Head of caudate nucleus (tissue), 42 donors: ENCODE data around the gene HTT.
A peak's percentile ranks its signal among the peaks of the same experiment; 100 is the strongest.

Source experiments
- DNase-seq, 42 donors: peaks; one replicate each; pipeline versions ENCODE4 v3.0.0 to v3.0.0-alpha.2; 2020 to 2021; ENCODE audit warnings: mixed read lengths in 7 of 42
- intact Hi-C: fragments of 100-400 bp; cut with DNase I; formaldehyde crosslinking; loops from one replicate; pipeline ENCODE4 v1.15.0; 2022

The HTT gene

GRCh38 chr4:3262208-3263052, 187.9 kb downstream of the HTT start:
- peak in 16 of 42 donors; percentile 1 to 35 (median 8) for DNase-seq
- intact Hi-C loops, result no loop called here

GRCh38 chr4:3263053-3263875, 188.8 kb downstream of the HTT start:
- peak in 15 of 42 donors; percentile 1 to 28 (median 7) for DNase-seq

DNA sequence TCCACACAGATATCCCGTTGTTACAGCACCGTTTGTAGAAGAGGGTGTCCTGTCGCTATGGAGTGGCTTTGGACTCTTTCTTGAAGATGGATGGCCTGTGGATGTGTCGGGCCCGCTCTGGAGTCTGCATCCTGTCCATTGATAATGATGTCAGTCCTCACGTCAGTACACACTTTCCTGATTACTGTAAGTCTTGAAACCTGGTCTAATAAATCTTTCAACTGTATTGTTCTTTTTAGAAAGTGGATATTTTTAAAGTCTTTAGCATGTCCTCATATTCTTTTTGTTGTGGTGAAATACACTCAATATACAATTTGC, 189.4 kb downstream of the HTT start:
- peak in 4 of 42 donors; percentile 1 to 21 (median 6) for DNase-seq
- intact Hi-C loops, result no loop called here

More at GRCh38 chr4:3263053-3263875, 188.8 kb downstream of the HTT start:
- intact Hi-C loops, result no loop called here

- peak in 9 of 42 donors; percentile 0 to 28 (median 7) for DNase-seq
- intact Hi-C loops, result no loop called here
Observed at GRCh38 chr4:3266076-3266475, 191.6 kb downstream of the HTT start.

- DNase-seq, result peak in 11 of 42 donors; percentile 2 to 40 (median 9)
- intact Hi-C loops, result no loop called here
Observed at GRCh38 chr4:3267576-3268394, 193.3 kb downstream of the HTT start.

DNA sequence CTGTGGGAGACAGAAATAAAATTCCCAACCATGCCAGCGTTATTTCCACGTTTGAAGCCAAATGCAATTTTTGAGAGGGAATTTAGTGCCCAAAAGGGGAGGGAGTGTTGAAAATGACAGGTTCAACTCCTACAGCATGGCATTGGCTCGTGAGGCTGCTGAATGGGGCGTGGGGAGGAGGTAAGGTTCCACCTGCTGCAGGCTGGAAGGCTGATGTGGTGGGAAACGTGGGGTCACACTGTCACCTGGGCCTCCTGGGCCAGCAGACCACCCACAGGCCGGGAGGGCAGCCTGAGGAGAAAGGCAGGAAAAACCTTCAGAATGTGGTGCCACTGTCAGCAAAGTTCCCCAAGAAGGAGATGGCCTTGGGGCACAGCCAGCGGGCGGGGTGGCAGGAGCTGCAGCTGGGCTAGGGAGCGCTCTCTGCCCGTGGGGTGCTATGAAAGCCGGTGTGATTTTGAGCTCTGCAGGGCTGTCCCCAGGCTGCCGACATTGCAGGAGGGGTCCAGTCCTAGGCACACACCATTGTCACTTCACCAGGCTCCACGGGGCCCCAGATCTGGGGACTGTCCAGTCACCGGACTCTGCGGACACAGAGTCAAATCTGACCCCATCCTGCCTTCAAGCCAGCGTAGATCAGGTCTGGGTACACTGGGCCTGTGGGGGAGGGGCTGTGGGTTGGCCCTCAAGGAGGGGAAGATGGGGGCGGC, 194.1 kb downstream of the HTT start:
- intact Hi-C loops, result no loop called here
- peak in 9 of 42 donors; percentile 2 to 35 (median 6) for DNase-seq

- intact Hi-C loops, result no loop called here
- DNase-seq, result peak in 9 of 42 donors; percentile 8 to 43 (median 18)
Observed at GRCh38 chr4:3269105-3269927, 194.8 kb downstream of the HTT start.

GRCh38 chr4:3269991-3270611, 195.6 kb downstream of the HTT start:
- intact Hi-C loops, result no loop called here
- peak in 19 of 42 donors; percentile 11 to 65 (median 48) for DNase-seq

- peak in 7 of 42 donors; percentile 0 to 39 (median 8) for DNase-seq
- intact Hi-C loops, result no loop called here
Observed at GRCh38 chr4:3271131-3271530, 196.7 kb downstream of the HTT start.

DNA sequence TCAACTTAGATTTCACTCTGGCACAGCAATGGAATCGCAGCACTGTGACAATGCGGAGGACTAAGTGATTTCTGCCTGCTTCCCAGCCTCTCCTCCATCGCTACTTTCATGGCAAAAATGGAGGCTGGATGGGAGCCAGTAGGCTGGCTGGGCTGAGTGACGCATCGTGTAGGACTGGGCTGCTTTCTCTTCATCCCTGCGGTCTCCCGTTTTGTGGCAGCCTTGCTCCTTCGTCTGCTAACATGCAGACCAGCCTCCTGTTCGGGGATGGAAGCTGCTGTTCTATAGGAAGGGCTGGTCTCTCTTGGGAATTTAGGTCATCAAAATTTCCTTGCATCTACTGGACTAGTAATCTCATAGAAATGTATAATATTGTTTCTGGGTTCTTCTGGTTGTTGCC, 202.5 kb downstream of the HTT start:
- intact Hi-C loops, result no loop called here
- peak in 33 of 42 donors; percentile 17 to 84 (median 54) for DNase-seq

- intact Hi-C loops, result no loop called here
Observed at GRCh38 chr4:3280466-3280865, 206.0 kb downstream of the HTT start.

DNA sequence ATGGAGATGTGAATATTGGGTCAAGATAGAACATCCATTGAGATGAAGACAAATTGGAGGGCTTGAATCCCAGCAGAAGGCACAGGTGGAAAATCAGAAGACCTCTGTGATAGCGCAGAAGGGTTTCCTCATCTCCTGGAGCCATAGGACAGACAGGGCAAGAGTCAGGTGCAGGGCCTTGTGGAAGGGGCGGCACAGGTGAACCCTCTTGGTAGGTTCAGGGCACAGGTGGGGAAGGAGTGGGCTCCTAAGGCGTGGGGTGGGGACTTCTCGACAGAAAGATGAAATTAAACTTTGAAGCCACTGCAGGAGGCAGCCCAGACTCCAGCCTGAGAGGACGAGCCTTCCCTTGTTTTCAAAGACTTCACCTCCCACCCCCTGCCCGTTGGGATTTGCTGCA, 209.0 kb downstream of the HTT start:
- DNase-seq, result peak in 2 of 42 donors; percentile 0 to 7
- intact Hi-C loops, result no loop called here

More at GRCh38 chr4:3280466-3280865, 206.0 kb downstream of the HTT start:
- DNase-seq, result peak in 5 of 42 donors; percentile 2 to 22 (median 10)

DNA sequence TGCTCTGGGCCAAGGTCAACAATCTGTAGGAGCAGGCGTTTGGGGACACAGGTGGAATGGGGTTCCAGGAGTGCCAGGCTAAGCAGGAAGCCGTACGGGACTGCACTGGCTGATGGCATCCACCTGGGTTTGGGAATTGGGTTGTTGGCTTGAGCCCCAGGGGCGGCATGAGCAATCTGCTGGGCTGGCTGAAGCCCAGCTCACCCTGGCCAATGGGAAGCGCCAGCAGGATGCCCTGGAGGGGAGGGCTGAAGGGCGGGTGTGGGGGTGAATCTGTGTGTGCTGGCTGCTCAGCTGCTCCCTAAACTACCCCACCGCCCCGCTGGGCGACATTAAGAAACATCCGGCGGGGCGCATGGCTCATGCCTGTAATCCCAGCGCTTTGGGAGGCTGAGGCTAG, 209.4 kb downstream of the HTT start:
- DNase-seq, result peak in 11 of 42 donors; percentile 3 to 37 (median 19)
- intact Hi-C loops, result no loop called here

DNA sequence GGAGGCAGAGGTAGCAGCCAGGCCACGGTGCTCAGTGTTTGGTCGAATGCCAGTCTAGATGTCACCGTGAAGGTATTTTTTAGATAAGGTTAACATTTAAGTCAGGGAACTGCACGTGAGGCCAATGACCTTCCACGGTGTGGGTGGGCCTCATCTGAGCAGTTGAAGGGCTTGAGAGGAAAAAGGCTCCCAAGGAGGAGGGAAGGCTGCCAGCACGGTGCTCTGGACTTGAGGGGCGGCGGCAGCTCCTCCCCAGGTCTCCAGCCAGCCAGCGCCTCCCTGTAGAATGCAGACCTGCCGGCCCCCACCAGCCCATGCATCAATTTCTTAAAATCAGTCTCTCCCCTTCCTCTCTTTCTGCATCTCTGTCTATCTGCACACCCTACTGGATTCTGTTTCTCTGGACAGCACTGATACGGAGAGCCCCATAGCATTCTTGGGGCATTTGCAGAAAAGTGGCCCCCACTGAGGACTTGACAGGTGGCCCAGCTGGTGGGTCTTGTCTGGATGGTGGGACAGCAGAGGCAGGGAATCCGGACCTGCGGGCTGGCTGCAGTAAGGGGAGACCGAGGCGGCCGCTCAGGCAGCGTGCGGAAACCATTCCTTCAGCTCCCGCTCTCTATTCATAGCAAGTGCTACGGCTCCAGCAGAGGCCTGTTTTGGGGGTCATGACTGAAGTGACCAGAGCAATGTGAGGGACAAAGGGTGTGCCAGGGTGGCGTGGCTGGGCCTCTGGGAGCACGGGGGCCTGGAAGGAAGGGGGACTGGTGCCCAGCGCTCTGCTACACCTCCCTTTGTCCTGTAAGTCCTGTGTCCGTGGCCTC, 210.5 kb downstream of the HTT start:
- DNase-seq, result peak in 7 of 42 donors; percentile 5 to 23 (median 12)
- intact Hi-C loops, result no loop called here

- intact Hi-C loops, result no loop called here
- peak in 17 of 42 donors; percentile 2 to 46 (median 37) for DNase-seq
Observed at GRCh38 chr4:3285558-3286334, 211.3 kb downstream of the HTT start.
